Cardiac fibroblast (primary cell): Measurements from ENCODE around the gene SETBP1.
A peak's percentile ranks its signal among the peaks of the same experiment; 100 is the strongest.

ENCODE experiments used
- DNase-seq, 2 donors: peaks; one replicate each; pipeline versions ENCODE4 v3.0.0 to v3.0.0-alpha.2; 2010; ENCODE audit warnings: low read depth in 2 of 2
- H3K4me3 ChIP-seq, 2 donors: replicated peaks in 1 of 2; 1 replicate in 1 of 2; 2 replicates in 1 of 2; pipeline ENCODE4 v1.5.1; 2011; ENCODE audit warnings: low read depth in 2 of 2, low read length in 2 of 2, mild to moderate bottlenecking in 2 of 2, moderate library complexity in 1 of 2
- TF ChIP-seq, protein P1 (sequence below): IDR thresholded peaks from one replicate; pipeline ENCODE4 v1.5.1; 2011; ENCODE audit warnings: low read depth, mild to moderate bottlenecking, low read length, inconsistent platforms

Gene SETBP1

DNA sequence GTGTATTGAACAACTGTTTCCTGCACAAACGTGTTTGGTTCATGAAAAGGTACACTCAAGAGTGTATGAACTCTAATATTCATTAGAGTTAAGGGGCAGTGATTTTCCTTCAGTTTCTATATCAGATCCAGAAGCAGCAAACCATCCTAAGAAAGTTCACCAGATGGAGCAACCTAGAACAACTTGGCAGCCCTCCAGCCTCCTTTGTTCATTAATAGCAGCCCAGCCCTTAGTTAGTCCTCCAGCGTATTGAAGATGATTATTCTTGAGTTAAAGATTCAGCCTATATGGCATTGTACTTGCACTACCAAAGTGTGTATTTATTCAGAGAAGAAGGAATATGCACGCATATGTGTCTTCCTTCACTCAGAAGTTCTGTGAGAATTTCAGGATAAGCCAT, 365.5 kb downstream of the SETBP1 start:
- H3K4me3 ChIP-seq, result no peak overlapping the region
- no peak for DNase-seq
- TF ChIP-seq, protein P1, sequence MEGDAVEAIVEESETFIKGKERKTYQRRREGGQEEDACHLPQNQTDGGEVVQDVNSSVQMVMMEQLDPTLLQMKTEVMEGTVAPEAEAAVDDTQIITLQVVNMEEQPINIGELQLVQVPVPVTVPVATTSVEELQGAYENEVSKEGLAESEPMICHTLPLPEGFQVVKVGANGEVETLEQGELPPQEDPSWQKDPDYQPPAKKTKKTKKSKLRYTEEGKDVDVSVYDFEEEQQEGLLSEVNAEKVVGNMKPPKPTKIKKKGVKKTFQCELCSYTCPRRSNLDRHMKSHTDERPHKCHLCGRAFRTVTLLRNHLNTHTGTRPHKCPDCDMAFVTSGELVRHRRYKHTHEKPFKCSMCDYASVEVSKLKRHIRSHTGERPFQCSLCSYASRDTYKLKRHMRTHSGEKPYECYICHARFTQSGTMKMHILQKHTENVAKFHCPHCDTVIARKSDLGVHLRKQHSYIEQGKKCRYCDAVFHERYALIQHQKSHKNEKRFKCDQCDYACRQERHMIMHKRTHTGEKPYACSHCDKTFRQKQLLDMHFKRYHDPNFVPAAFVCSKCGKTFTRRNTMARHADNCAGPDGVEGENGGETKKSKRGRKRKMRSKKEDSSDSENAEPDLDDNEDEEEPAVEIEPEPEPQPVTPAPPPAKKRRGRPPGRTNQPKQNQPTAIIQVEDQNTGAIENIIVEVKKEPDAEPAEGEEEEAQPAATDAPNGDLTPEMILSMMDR, result no peak

DNA sequence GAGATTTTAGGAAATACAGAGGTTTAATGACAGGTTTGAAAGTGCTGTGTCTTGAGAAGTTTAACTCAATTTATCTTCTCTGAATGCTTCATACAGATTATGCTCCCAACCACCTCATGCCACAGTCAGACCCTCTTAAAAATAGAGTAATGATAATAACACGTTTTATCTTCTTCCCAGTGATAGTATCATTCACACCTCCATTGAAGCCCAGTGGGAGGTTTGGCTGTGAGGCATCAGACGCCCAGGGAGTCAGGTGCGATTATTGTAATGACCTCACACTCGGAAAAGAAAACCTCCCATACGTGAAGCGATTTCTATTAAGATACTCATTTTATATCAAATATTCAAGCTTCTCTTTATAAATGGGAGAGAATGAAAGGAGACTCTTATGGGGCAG, 366.3 kb downstream of the SETBP1 start:
- TF ChIP-seq, protein P1, result no peak
- no peak overlapping the region for H3K4me3 ChIP-seq
- no peak for DNase-seq

DNA sequence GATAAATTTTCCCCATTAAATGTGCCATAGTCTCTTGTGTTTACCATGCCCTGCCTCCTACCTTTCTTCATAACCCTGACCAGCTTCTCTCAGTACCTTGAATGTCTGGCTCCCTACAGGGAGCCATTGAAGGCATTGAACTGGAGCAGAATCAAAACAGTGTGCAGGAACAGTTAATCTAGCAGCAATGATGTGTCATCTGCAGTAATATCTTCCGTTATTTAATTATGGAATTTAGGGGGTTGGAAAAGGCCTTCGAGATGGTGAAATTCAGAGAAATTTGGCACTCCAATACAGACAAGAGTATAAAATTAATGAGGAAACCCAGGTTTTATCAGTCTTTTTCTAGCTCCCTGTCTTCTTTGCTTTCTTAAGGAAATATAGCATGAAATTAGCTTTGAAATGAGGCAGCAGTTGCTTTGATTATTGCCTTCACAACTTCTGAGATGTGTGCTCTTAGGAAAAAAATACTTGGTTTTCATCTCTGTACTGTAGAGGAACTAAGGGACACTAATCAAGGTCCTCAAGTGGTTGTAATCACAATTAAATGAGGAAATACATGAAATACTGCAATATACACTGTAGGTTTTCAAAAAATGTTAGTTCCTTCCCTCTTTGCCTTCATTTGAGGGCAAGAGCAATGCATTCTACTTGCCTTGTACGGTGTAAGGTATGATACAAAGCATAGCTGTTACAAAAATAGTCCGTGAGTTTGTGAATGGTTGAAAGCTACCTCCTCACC, 369.1 kb downstream of the SETBP1 start:
- DNase-seq, result peak in 1 of 2 donors; percentile 26
- TF ChIP-seq, protein P1, result no peak
- no peak overlapping the region for H3K4me3 ChIP-seq

DNA sequence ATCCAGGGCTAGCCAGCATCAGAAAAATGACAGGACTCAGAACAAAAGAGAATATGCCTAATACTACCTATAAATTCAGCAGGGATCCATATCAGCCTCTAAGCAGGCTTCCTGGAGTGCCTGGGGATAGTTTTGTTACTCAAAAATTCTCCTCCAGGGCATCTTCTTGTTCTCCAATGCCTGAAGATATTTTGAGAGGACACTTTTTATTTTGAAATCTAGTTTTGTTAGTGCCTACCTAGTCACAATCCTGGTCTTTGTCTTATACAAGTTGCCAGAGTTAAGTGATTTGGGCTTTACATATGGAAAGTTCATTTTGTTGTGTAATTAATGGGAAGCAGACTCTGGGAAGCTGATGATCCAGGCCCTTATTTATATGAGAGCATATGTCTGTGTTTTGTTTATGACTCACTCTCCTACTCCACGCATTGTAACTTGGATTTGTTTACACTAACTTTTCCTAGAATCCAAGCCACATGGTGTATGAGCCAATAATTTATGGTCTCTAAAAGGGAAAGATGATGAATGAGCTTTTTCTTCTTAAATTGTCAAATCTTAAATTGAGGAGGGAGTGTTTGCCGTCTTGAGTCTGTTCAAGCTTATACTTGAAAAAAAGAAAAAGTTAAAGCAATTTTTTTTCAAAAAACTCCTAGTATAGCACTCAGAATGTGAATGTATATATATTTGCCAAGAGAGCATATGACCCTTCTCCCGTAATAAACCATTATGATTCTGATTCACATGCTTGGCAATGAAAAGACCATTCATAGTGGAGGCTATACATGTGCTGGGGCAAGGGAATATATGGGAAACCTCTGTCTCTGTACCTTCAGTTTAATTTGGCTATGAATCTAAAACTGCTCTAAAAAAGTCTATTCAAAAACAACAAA, 370.3 kb downstream of the SETBP1 start:
- TF ChIP-seq, protein P1, result no peak
- no peak overlapping the region for H3K4me3 ChIP-seq
- DNase-seq, result peak; percentile 71 to 81

DNA sequence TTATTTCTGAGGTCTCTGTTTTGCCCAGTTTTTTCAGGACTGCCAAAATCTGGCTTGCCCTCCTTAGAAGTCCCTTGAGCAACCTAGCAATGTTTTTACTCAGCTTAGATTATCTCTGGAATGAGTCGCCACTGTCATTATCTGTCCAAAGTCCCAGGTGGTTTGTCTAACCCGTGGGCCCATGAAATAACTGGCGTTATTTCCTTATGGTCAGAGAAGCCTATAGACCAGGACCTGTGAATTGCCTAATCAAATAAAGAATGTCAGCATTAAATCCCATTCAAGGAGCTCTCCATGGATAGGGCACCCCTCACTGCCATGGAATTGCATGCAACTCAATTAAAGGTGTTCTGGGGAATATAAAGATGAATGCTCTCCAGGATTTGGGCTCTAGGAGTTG, 373.9 kb downstream of the SETBP1 start:
- DNase-seq, result no peak
- TF ChIP-seq, protein P1, result no peak
- H3K4me3 ChIP-seq, result no peak overlapping the region

- H3K4me3 ChIP-seq, result no peak overlapping the region
- TF ChIP-seq, protein P1, result no peak
- DNase-seq, result no peak
These were observed 375.1 kb downstream of the SETBP1 start for GRCh38 chr18:45055811-45056210.
